G401.6 (cell line): ENCODE results near the gene ZFPM1.

ENCODE experiments used
- FAIRE-seq: peaks from 2 replicates; lab custom pipeline; 2012; peaks lifted over from hg19 to GRCh38; lab: Jason Lieb, UNC

The ZFPM1 gene

DNA sequence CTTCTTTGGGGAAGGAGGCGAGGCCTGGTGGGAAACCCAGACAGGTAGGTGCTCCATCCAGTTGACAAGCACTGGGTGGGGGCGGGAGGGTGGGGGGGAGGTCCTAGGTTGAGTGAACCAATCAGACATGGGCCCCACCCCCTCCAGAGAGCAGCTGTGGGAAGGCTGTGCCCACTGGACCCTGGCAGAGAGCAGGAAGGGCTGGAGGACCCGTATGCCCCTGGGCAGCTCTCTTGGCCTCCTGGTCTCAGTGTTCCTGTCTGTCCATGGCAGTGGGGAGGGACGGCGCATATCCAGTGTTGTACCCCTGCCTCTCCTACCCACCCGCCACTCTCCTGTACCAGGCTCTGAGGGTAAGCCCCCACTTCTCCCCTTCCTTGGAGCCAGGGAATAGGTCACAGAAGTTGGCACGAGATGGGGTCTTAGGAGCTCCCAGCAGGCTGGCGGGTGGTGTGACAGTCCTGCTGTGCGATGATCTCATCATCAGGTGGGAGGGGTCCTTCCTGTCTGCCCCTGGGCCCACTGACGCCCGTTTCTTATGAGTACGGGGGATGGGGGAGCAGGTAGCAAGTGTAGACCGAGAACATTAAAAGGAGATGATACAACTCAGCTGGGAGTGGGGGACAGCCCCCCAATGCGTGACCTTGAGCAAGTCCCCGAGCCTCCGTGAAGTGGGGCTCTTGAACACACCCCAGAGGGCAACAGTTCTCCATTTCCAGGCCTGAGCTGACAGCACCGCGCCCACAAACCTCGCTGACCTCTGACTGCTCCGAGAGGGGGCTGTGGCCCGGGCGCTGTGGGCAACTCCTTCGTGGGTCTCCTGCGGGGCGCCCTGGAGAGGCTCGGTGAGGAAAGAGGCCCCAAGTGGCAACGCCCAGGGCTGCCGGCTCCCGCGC, 1.2 kb upstream of the ZFPM1 start:
- no peak for FAIRE-seq

DNA sequence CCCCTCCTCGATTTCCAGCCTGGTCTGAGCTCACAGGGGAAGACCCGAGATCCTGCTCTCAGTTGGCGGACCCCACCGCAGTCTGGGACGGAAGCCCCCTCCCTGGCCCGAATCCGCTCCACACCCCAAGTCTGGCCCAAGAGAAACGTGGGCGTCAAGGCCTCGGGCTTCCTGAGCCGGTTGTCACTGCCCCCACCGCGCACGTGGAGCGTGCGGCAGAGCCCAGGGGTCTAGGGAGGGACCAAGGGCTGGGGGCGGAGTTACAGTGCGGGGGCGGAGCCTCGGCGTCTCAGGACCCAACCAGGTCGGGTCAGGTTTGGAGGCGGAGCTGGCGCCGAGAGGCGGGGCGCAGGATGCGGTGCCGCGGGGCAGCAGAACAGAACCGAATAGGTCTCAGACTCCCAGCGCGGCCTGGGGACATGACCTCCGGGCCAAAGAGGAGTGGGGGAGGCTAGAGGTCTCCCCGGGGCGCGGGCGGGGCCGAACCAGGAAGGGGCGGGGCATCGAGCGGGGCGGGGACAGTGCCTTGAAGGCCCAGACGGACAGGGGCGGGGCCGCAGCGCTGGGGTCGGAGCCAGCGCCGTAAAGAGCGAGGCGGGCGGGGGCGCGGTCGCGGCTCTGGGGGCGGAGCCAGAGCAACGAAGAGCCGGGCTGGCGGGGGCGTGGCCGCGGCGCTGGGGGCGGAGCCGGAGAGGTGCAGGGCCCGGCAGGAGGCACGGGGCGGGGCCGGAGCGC, 431 bp upstream of the ZFPM1 start:
- FAIRE-seq: peak; percentile 81

DNA sequence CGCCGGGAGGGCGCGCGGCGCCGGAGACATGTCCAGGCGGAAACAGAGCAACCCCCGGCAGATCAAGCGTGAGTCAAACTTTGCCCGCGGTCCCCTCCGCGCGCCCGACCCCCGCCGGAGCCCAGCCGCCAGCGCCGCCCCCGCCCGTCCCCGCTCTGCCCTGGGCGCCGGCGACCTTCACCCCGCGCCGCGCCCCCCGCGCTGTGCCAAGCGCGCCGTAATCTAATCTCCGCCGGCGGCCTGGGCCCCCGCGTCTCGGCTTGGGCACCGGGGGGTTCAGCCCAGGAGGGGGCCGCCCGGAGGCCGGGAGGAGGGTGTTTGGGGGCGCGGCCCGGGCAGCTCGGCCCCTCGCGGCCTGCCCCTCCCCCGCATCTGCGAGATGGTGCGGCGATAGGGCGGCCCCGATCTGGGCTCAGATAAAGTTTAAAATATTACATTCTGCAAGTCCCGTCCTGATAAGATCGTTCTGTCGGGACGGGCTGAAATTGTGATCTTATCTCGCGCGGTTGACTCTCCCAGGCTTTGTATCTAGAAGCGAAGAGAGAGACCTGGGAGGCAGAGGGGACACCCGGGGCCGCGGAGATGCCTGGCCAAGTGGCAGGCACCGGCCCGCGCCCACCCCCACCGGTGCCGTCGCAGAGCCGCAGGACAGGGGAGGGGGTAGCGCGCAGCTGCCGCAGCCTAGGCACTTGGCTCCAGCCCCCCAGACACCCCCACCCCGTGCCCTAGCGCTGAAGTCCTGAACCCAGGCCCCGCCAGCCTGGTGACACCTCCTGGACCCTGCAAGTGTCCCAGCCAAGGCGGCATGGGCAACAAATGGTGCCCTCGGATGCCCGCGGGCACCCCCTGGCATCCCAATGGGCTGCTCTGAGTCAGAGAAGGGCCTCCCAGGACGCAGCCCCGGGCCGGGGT, 787 bp downstream of the ZFPM1 start:
- FAIRE-seq: no peak

DNA sequence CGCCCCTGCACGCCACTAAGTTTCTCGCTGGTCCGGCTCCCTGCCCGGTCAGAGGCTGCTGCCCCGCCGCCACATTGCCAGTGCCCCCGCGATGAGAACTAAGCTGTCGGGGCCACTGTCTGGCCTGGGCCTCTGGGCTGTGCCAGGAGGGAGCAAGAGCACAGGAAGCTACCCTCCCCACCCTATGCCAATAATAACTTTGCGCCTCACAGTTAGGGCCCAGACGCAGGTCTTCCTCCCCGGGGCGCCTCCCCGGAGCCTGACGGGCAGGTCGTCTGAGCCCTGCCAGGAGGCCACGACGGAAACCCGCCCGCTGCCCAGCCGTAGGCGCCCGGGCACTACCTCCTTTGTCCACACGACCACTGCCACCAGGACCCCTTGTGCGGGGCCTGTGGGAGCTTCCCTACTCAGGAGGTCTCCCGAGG, 1.5 kb downstream of the ZFPM1 start:
- FAIRE-seq: no peak

DNA sequence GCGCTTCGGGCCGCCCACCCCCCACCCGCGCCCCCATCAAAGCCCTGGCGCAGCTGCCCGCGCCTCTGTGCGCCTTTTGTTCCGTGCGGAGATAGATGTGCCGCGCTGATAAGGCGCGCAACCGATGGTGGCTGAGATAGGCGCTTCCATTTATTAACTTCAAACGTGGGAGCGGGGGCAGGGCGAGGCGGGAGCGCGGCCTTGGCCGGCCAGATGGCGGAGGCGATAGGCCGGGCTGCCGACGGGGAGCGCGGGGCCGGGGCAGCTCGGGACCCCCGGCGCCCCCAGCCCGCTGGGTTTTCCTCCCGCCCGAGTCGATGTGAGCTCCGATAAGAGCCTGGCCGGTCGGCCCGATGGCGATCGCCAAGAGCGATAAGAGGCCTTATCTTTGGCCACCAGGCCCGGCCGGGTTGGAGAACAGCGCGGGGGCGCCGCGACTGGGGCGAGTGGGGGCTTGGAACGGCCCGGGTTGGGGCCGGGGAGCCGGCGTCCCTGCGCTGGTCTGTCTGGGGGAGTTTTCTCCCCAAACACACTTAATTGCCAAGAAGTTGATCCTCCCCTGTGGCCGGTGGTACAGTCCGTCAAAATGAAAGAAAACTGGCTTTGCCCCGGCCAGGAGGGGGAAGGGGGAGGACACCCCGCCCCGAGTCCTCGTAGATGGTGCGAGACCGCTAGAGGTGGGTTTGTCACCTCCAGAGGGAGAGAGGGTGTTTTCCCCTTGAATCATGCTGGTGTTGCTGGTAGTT, 2.7 kb downstream of the ZFPM1 start:
- no peak for FAIRE-seq

DNA sequence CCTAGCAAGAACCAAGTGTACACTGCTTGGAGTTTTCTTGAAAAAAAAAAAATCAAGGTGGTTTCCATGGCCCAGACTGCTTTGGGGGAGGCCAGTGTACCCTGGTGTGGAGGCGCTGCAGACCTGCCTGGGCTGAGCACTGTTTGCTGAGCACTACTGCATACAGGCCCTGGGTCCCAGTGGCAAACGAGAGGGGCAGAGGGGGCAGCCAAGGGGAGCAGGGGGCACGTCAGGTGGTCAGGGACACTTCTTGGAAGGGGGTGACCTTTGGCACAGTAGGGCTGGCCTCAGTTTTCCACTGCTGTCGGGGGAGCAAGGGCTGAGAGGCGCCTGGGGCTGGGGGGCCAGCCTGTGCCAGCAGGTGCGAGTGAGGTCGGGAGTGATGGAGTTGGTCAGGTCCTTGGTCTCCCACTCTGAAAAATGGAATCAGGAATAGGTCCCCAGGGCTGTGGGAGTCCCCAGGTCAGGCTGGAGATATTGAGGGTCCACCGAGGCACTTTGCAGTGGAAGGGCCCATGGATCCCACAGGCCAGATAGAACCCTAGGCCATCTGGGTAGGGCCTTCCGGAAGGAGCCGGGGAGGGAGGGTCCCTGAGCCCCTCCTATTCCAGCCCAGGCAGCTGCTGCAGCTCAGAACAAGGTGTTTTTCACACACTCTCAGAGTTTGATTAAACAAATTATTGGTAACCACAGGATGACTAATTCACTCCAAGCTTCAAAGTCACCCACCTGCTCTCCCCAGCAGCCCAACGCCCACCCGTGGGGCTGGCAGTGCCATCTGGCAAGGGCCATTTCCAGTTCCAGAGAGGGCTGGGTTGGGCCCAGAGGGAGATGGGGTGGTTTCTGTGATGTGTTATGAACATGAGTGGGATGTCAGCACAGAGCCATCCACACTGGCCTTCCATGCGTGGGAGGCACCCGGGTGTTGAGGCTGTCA, 3.5 kb downstream of the ZFPM1 start:
- FAIRE-seq: no peak

DNA sequence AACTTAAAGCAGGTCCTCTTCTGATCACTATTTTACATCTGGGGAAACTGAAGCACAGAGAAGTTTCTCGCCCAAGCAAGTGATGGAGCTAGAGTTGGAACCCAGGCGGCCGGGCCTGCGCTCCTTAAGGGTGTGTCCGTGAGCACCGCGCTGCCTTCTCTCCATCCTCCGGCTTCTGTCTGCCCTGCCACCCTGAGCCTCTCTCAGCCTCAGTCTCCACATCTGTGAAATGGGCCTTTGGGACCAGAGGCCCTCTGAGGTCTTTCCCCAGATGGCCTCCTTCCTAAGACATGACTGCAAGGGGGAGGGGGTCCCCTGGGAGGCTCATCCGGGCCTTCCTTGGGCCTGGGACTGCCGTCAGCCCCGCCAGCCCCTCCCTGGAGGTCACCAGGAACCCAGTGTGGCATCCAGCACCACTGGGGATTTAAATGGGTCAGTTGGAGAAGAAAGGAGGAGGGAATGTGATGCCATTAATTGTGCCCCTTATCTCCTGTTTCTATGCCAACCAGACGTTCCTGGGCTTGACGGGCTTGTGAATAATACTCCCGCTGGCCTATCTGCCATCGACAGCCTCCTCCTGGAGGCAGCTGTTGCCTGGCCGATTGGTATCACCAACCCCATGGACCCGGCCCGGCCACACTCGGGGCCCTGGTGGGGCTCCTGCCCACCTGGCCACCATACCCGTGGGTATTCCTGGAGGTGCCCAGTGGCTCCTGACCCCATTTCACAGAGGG, 5.1 kb downstream of the ZFPM1 start:
- no peak for FAIRE-seq

DNA sequence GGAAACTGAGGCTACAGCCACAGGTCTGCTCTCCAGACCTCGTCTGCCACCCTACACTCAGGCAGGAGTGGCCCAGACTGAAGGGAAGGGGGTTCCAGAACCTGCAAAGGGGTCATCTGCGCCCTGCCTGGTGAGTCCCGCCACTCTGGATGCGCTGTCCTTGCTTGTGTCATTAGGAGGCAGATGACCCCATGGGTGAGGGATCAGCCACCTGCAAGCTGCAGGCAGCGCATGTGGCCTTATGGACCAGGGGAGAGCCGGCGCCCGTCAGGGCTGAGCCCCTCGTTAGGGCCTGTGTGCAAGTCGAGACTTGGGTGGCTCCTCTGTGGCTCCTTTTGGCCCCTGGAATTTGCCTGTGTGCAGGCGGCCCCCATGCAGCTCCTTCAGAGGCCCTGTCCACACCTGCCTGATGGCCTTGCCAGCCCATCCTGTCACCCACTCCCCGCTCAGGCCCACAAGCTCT, 5.7 kb downstream of the ZFPM1 start:
- no peak for FAIRE-seq

DNA sequence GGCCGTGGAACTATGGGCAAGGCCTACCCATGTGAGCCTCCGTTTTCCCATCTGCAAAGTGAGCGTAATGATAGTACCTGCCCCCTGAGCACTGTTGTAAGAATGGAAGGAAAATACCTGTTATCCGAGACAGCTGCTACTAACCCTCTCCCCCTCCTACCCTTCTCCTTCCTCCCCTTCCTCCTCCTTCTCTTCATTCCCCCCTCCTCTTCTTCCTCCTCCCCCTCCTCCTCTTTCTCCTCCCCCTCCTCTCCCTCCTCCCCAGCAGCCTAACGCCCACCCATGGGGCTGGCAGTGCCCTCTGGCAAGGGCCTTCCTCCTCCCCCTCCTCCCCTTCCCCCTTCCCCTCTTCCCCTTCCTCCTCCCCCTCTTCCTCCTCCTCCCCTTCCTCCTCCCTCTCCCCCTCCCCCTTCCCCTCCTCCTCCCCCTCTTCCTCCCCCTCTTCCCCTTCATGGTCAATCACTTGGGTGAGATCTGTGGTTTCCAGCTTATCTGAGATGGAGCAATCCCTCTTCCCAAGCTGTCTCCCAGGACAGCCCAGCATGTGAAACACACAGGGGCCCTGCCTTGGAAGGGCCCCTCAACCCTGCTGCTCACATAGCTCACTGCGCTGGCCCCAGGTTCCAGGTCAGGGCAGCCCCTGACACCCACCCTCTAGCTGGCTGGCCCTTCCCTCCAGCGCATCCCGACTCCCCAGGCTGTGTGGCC, 6.4 kb downstream of the ZFPM1 start:
- FAIRE-seq: no peak

DNA sequence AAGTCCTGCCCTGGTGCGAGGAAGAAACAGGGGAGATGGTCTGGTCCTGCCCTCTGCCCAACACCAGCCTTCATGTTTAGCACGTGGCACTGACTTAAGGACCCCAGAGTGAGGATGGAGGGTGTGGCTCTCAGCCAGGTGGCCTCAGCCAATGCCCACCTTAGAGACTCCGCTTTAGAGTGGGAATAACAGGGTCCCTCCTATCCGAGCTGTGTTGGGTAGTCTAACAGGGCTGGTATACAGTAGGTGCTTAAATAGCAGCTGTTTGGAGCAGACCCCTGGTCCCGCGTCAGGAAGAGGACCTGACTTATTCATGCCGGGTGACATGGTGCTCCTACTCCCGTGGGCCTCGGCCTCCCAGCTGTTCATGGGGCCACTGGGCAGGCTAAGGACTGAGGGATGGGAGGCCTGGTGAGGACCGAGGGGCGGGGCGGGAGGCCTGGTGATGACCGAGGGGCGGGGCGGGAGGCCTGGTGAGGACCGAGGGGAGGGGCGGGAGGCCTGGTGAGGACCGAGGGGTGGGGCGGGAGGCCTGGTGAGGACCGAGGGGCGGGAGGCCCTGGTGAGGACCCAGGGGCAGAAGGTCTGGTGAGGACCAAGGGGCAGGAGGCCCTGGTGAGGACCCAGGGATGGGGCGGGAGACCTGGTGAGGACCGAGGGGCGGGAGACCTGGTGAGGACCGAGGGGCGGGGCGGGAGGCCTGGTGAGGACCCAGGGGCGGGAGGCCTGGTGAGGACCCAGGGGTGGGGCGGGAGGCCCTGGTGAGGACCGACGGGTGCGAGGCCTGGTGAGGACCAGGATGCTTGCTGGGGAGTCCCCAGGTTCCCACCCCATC, 7.6 kb downstream of the ZFPM1 start:
- FAIRE-seq: no peak

DNA sequence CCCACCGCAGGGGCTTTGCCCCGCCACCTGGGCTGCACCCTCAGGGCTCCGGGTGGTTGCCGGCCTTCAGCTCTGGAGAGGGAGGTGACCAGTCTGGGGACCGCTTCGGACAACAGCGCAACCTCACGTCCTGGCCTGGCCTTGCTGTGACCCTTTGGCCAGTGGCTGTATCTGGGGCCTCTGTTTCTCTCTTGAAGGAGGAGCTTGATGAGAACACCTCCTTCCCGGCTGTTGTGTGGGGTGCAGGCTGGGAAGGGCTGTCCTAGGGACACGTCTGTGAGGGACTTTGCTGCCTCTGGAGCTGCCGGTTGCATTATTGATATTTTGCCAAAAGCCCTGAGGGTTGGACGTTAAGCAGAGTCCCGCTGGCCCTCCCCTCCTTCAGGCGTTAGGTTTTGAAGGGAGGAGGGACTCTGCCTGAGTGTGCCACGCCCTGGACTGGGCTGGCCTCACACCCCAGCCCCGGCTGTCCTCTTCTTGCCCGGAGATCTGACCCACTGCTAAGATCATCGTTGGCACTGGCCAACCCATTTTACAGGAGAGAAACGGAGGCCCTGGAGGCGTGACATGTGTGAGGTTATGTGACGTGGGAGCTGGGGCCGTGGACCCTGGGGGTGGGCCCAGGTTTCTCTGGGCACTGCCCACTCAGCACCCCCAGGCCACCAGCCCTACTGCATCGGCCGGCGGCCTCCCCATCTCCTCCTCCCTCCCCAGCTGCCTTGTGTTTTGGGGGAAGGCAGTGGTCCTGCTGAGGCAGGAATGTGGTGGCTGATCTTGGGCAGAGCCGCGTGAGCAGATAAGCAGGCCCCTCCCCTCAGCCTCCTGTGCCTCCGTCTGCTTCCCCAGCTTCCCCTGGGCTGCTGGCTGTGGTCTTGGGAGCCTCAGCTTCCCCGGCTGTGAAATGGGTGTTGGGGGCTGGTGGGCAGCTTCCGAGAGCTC, 8.5 kb downstream of the ZFPM1 start:
- no peak for FAIRE-seq

DNA sequence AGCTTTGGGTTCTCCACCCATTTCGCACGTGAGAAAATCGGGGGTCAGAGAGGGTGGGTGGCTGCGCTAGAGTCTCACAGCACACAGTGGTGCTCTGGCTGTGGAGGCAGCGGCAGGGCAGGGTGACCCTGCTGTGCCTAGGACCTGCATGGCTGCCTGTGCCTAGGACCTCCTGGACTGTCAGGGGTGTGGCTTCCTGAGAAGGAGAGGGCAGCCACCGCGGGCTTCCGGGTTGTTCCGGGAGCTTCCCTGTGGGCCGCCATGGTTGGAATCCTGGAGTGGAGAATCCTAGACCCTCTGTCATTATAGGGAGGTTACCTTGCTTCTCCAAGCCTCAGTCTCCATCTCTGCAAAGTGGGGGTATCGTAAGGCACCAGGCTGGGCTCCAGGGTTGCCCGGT, 9.3 kb downstream of the ZFPM1 start:
- FAIRE-seq: no peak

DNA sequence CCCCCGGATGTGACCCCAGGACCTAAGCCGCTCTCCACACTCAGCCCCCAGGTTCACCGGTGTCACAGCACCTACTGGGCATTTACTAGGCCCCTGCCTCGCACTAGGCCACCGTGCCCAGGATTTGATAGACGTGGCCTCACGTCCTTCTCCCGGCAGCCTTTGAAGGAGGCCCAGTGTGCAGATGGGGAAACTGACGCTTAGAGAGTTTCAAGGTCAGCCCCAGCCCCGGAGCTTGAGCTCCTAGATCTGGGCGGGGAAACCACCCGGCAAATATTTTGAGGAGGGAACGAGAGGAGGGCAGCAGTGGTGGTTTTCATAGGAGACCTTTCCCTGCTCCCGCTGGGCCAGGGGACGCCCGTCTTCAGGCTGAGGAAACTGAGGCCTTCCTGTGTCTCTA, 10.3 kb downstream of the ZFPM1 start:
- FAIRE-seq: no peak

DNA sequence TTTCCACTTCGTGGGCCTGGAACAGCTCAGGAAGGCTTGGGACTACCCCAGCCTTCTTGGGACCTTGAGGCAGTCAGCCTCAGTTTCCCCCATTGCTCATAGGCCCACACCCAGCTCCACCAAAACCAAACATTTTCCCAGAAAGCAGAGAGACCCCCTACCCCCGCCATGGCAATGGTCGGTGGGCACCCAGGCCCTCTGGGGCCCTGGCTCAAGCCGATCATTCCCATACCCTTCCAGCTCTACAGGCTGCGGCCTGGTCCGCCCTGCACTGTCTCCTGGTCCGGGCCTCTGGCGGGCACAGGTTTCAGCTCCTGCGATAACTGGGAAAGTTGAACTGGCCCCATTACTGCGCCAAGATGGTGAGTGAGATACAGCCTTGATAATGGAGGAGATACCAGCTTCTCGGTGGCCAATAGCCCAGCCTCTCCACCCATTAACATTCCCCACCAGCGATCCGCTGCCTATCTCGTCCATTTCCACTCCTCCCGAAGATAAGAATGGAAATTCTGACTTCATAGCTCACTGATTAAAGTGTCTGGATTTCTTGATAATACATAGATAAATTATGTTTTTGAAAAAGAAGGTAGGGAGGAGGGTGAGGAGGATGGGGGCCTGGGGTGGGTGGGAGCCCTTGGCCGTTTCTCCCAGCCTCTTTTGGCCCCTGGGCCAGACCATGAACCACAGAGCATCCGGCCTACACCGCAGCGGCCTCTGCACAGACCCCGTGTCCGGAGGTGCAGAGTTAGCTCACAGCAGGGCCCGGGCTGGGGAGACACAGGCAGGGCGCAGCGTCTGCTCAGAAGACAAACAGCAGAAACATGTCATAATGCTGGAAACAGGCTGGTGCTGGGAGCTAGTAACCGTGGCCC, 11.6 kb downstream of the ZFPM1 start:
- FAIRE-seq: no peak

DNA sequence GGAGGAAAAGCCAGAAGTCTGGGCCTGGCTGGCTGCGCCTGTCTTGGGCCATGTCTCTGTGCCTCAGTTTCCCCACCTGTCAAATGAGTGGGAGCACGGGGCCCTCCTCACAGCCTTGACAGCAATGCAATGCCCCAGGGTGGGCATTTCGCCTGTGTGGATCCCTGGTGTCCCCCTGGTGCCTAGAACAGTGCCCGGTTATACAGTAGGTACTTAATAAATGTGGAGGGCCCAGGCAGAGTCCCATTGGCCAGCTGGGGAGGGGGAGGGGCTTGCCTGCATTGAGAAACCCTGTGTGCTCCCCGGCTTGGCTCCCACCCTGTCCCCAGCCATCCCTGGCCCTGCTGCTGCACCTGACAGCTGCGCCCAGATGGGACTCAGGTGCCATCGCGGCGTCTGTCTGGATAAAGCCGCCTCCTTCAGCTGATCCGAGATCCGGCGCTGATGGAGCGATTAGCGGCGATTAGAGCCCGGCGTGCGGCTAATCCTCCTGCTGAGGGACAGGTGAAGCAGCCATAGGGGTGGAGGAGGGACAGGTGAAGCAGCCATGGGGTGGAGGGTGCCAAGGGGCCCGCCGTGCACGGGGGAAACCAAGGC, 12.4 kb downstream of the ZFPM1 start:
- FAIRE-seq: no peak
